ENCODE results near the gene NFYC. TPM values are rescaled to one million over a fixed set of nuclear protein-coding genes. Genes with fewer than 3 reads are reported as not detected.

Gene NFYC
- total and polyA plus RNA-seq, 2 experiments from 2014 or later, result 36.2 to 42.7 TPM

DNA sequence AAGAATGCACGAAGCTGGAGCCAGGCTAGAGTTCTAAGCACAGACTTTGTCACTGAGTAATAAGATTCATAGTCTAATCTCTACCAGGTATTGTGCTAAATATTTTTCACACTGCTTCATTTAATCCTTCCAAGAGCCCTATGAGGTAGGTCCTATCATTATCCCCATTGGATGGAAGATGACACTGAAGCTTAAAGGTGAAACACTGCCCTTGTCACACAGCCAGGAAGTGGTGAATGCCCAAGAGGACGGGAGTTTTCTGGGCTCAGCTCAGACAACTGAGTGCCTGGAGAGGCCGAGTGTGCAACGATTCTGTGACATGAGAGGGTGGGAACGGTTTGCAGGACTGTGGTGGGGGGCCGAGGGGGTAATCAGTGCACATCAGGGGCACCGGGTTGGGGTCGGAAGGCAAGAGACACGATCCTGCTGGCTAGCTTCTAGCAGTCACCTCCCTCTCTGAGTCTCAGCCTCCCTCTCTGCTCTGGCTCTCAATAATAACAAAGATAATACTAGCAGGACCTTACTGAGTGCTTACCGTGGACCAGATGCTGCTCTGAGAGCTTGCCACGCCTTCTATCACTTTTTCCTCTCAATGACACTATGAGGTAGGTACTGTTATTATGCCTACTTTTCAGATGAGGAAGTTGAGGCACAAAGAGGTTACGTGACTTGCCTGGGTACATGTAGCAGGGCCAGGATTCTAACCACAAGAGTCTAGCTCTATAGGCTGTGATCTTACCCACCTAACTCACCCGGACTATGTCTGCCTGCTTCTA is 104.5 kb downstream of the NFYC start (continued):
- no peak for TF ChIP-seq REST (IDR thresholded peaks at IDR 0.05; ENCODE audit: unreplicated experiment)

DNA sequence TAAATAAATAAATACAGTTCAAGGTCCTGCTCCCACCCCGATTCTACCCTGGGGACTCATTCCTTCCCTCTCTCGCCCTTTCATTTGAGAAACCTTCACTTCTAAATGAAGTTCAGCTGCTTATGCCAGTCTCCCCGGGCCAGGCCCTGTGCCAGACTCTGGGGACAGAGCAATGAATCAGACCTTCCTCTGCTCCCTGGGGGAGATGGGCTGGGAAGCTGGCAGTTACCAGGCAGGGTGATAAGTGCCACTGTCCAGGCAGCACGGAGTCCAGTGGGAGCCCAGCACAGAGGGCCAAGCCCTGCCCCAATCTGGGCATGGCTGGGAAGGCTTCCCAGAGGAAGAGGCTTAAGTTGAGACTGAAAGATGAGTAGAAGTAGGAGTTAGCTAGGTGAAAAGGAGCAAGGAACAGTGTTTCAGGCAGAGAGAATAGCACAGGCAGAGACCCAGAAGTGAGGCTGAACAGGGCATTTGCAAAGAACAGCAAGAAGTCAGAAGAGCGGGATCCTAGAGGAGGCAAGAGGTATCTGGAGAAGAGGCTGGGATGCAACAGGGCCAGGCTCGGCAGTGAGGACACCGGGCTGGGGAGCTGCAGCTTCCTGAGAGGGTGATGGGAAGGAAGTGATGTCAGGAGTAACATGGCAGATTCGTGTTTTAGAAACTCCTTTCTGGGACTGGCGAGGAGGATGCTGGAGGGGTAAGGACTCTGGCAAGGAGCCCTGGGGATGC is 105.6 kb downstream of the NFYC start:
- no peak overlapping the region for H3K4me2 ChIP-seq
- Mint-ChIP-seq H3K4me1 (peaks cover 57% of the 10 kb centered on the region), H3K27ac (no peak overlapping the region), H3K27me3 (ENCODE audit: insufficient read depth, low read depth, poor library complexity) (peaks cover 14% of the 10 kb centered on the region), H3K4me3 (no peak overlapping the region), H3K9me3 (no peaks in the 10 kb centered on the region), H3K36me3 (ENCODE audit: low read depth) (no peaks in the 10 kb centered on the region; the same call in 2 of the 3 replicates)
- DNase-seq (ENCODE audit: low spot score), result no peak
- no peaks in the 10 kb centered on the region for H3K36me3 ChIP-seq (ENCODE audit: insufficient read depth)
- H2AFZ ChIP-seq, result no peak overlapping the region
- TF ChIP-seq ZNF331 (CRISPR knock-in tag; IDR thresholded peaks at IDR 0.05; ENCODE audit: low read depth), result no peak
- TF ChIP-seq CTCF (conservative IDR thresholded peaks at IDR 0.05; ENCODE audit: low read depth in 2 of 2), result no peak
- no peak for TF ChIP-seq EZH2 (IDR thresholded peaks at IDR 0.05; ENCODE audit: low read depth, unreplicated experiment)
- no peak for TF ChIP-seq REST (IDR thresholded peaks at IDR 0.05; ENCODE audit: unreplicated experiment)
- TF ChIP-seq CREB1 (CRISPR knock-in tag; IDR thresholded peaks at IDR 0.05; ENCODE audit: low read depth), result no peak
- H3K27ac ChIP-seq (ENCODE audit: low read depth), result no peak overlapping the region
- H3K9me2 ChIP-seq (ENCODE audit: insufficient read depth), result no peaks in the 10 kb centered on the region
- no peak for ATAC-seq
- H4K20me1 ChIP-seq (replicated peaks; ENCODE audit: insufficient read depth), result no peaks in the 10 kb centered on the region
- peaks cover 22% of the 10 kb centered on the region for H3K4me1 ChIP-seq (ENCODE audit: insufficient read depth)
- peaks cover 18% of the 10 kb centered on the region; the same call in 1 of the 2 replicates for H3K27me3 ChIP-seq (ENCODE audit: insufficient read depth)
- H3F3A ChIP-seq (replicated peaks; ENCODE audit: low read depth), result no peaks in the 10 kb centered on the region
- no peaks in the 10 kb centered on the region for H3K79me2 ChIP-seq (replicated peaks; ENCODE audit: insufficient read depth)
- no peak overlapping the region for H3K4me3 ChIP-seq

All from GM23338 (cell line).